Measurements from ENCODE around the gene LAMC1.

LAMC1 gene

DNA sequence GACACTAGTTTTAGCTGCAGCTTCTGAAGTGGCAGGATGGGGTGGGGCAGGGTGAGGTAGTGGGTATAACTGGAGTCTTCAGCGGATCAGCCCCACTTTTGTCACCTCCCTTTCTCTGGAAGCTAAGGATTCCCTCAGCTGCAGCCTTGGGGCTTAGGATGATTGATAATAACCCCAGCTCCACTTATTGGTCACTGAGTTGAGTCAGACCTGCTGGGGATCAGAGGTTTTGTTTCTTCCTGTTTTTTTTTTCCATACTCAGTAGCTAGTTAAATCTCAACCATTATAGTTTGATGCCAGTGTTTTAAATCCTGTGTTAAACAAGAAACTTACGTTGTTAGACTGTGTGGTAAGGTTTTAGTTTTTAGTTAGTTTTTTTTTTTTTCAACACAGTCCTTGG lies 57.2 kb downstream of the LAMC1 start:
- DNase-seq: no peak

DNA sequence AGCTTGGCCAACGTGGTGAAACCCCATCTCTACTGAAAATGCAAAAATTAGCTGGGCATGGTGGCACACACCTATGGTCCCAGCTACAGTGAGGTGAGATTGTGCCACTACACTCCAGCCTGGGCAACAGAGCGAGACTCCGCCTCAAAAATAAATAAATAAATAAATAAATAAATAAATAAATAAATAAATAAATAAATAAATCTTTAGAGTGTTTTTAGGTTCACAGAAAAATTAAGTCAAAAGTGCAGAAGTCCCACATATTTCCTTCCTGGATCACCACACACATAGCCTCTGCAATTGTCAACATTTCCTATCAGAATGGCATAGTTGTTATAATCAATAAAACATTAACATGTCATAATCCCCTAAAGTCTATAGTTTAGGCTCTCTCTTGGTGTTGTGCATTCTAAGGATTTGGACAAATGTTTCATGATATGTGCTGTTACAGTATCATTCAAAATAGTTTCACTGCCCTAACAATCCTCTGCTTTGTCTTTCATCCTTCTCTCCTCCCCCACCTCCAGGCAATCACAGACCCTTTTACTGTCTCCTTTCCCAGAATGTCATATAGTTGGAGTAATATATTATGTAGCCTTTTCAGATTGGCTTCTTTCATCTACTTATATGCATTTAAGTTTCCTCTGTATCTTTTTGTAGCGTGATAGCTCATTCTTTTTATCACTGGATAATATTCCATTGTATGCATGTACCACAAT lies 58.3 kb downstream of the LAMC1 start:
- DNase-seq: no peak

DNA sequence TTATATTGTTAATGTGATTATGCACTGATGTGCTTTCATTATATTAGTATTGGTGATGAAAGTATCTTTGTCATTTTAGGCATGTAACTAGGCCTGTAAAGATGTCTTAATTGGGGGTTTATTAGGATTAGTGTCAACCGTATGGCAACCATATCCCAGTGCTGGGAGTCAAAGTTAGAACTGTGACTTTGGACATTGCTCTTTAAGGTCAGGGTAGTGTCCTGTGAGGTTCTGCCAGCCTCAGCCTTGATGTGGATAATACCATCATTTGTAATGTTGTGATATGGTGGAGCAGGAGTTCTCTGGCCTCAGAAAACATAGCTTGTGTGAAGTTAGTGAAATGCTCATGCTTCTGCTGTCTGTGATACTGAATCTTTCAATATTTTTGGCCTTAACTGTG lies 59.4 kb downstream of the LAMC1 start:
- DNase-seq: no peak

DNA sequence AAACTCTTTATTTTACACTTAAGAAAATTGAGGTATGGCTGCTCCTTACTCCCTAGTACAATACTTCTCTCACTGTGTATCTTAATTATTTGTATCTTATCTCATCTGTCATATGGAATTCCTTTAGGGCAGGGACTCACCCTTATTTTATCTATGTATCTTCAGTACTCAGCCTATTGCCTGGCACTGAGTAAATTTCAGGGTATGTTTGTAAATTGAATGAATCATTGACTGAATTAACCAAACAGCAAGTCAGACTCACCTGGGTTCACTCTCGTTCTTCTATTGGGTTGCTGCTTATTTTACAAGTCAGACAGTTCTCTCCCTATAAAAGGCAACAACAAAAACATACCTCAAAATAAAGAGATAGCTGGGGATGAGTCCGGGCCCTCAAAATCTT lies 63.8 kb downstream of the LAMC1 start:
- no peak for DNase-seq

DNA sequence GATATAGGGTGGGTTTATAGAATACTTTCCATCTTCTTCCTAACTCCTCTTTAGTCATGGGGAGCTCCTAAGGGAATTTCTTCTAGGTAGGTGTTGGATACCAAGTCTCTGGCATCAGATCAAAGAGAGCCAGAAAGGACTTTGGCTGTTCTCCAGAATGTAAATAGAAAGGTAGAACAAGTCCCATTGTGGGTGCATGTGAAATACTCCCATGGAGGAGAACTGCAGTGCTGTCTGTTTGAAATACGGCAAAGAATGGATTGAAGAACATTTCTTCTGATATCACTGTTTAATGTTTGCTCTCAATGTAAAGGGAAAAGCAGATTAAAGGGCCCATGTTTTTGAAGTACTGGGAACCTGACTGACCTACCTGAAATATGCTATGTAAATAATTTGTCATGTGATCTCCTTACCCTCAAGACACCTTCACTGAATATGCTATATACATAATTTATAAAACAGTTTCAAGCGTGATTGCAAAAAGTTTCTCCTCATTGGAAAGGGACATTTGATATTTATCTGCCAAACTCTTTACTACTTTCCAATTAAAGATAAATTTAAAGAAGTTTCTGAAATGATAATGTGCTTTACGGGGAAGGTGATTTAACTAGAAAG lies 65.9 kb downstream of the LAMC1 start:
- DNase-seq: no peak

DNA sequence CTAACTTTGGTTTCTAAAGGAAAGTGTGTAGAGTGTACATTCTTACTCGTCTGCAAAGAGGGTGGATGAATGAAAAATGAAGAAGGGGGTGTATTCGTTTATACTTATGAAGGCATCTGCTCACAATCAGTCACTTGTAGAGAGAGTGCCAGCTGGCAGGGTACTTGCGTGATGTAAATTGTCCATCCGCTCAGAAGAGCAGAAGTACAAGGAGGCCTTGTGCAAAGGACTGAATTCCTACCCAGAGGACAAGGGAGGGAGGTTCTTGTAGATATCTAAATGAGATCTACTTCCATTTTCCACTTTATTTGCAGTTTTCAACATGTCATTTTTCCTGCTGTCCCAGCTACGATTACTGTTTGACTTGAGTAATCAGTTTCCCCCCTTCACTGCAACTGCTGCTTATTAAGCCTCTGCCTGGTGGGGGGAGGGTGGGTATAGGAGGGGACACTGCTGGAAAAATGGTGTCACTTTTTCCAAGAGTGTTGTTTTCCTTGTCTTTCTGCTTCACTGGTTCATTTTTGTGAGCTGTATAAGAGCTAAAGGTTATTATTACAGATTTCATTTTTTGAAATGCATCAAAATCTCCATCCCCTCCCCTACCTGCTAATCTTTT lies 67.3 kb downstream of the LAMC1 start:
- DNase-seq: no peak

DNA sequence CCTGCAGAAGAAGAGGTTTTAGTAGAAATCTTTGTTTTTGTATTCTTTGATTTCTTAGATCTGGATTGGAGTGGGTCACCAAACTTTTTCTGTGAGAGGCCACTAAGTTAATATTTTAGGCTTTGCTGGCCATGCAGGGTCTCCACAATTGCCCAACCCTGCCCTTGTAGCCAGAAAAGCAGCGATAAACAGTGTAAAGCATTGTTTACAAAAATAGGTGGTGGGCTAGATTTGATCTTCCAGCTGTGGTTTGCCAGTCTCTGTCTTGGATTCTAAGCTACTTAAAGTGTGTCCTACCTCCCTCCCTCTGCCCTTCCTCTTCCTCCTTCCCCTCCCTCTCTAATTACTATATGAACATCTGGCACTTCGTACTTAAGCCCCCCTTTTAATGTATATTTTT lies 68.0 kb downstream of the LAMC1 start:
- DNase-seq: no peak

DNA sequence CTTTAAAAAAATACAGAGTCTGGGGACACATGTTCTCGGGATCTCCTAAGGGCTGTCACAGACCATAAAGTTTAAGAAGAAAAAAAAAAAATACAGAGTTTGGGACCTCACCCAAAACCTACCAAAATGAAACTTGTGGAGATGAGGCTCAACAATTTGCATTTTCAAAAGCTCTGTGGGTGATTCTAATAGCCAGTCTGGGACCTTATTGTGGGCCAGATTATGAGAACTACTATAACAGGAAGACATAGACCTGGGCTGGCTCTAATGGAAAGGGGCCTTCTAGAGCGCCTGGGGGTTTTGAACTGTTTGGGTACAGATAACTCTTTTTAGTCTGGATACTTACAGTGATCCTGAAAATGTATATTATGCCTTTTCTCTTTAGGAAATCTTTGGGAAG lies 69.1 kb downstream of the LAMC1 start:
- no peak for DNase-seq

DNA sequence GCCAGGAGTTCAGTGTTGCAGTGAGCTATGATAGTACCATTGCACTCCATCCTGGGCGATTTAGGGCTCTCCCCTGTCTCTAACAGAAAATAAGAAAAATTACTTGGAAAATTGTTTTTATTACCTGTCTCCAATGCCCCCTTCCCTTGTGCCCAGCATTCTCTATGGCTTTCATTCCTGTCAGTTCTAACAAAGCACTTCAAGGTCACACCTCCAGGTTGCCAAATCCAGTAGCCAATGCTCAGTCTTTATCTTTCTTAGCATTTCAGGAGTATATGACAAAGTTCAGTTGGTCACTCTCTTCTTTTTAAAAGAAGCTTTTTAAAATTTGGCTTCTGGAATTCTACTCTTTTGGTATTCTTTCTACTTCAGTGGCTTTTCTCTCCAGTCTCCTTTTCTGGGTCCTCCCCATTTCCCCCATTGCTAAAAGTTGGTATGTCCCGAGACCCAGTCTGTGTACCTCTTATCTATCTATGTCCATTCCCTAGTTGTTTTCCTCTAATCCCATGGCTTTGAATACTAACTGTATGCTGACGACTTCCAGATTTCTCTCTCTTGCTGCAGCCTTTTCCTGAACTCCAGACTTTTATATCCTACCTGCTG lies 69.9 kb downstream of the LAMC1 start:
- DNase-seq: no peak

DNA sequence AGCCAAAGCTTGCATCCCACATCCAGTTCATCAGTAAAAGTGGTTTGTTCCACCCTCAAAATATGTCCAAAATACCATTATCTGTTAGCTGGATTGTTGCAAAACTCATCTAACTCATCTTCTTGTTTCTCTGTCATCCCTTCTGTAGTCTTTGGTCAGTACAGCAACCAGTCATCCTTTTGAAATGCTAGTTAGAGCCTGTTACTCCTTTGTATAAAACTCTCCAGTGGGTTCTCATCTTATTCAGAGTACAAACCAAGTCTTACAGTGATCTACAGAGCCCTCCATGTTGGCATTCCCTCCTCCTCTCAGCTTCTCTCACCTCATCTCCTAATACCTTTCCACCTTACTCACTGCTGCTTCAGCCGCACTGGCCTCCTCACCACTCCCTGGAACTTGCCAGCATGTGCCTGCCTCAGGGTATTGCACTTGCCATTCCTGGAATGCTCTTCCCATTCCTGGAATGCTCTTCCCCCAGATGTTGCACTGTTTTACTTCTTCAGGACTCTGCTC lies 70.6 kb downstream of the LAMC1 start:
- DNase-seq: no peak

DNA sequence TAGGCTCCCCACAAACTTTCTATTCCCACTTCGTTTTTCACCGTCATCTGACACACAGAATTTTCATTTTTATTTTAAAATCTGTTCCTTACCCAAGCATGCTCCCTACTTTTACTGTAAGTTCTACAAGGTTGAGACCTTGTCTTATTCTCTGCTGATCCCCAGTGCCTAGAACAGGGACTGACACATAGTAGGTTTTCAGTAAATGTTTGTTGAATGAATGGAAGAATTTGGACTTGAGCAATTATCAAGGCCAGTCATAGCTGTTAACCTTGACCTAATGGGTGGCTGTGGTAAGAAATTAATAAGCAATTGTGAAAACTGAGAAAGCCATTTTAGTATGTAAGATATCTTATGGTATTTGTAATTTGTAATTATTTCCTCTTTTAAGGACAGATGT lies 71.1 kb downstream of the LAMC1 start:
- no peak for DNase-seq

DNA sequence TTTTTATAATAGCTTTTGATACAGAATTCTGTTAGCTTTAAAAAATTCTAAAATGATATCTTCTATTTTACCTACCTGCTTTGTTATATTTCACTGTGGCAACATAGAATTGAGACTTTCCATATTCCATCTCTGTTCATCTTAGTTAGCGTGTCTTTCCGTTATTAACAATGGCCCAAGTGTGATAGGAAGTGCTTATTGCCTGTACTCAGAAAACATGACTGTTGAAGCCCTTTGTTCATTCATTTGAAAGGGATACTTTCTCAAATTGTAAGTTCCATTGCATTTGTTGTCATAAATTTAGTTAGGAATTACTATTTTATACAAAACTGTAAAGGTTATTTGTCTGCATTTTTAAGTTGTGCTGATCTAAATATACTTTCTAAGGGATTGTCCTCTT lies 73.1 kb downstream of the LAMC1 start:
- no peak for DNase-seq

DNA sequence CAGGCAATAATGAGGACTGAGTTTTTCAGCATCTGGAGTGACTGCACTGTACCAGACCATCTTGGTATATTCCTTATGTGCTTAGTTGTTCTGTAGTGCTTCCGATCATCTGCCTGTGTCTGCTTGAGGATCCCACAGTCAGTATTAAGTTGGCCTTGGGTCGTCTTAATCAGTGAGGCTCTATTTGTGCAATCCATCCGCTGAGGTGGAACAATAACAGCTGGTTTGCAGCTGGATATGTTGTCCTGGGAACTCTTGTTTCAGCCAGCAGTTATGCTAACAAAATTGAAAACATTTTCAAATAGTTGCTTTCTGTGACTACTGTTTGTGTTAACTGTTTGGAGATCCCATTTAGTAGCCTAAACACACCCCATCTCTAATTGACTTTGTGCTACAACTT lies 73.7 kb downstream of the LAMC1 start:
- no peak for DNase-seq

DNA sequence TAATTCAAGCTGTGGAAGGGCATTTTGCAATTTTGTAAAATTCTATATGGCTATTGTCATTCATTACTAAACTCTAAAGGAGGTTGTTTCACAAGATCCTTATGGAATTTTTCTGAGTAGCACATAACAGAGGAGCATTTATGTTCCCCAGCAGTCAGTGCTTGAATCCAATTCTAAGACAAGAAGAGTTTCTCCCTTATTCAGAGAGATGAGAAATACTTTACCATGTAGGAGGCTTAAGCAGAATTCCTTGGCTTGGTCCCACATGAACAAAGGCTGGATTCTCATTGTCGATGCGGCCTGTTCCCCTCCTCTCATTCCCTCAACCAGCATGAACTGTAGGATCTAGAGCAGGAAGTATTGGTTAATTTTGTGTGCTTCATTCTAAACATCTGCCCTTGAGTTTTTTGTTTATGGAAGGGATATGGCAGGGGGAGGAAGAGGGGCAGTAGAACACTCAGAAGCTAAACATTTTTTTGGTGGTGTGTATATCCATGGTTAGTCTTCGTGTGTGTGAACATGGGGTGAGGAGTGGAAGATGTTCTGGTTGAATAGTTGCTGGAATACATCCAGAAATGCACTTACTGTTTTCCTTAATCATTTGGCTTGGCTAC lies 74.3 kb downstream of the LAMC1 start:
- no peak for DNase-seq

DNA sequence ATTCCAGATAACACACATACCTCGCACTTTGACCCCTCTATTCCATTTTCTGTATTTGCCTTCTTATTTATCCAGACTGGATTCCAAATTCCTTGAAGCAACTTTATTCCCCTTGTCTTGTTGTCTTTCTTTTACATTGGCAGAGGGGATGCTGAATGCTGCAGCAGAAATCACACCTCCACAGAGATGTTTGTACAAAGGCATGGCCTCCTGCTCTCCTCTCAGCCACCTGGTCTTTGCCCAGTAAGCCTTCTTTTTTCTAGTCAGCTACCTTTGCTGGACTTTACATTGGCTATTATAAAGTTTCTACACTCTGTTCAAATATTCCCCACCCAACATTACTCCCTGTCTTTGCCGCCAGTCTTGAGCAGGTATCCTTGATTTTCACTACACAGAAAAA lies 75.1 kb downstream of the LAMC1 start:
- DNase-seq: no peak

DNA sequence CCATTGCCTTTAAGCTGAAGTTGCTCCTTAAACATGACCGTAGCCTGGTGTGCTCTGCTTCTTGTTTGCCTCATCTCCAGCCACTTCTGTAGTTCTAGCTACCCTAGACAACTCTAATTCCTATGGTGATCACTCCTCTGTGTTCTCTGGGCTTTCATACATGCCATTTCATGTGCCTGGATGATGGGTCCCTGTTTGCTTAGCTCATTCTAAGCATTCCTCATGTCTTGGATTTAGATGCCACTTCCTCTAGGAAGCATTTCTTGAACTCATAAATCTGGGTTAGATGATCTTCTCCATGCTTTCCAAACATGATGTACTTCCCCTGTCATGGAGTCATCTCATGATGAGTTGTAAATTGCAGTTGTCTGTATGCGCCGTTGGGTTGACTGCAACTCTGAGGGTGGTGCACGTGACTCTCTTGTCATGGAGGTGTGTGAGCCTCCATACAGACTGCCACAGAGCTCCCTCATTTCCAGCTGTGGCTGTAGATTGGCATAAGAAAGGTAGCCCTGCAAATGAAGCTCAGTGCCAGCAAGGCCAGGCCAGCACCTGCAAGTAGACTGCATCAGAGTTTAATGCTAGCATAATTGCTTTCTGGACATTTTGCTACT lies 77.2 kb downstream of the LAMC1 start:
- no peak for DNase-seq

DNA sequence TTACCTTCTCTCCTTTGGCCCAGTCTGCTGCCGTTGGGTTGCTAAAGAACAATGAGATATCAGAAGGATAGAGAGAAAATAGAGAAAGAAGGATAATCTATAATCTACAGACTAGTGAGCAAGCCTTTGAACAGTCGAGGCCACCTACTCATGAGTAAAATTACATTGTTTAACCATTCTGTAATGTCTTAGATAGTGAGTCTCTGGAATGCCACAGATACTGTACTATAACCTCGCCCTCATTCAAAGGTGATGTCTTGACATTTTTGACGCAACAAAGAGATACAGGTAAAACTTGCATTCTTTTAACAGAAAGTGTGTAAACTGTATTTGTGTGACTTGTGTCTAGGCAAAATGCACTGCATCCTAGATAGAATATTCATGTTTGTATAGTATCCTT lies 77.9 kb downstream of the LAMC1 start:
- no peak for DNase-seq

DNA sequence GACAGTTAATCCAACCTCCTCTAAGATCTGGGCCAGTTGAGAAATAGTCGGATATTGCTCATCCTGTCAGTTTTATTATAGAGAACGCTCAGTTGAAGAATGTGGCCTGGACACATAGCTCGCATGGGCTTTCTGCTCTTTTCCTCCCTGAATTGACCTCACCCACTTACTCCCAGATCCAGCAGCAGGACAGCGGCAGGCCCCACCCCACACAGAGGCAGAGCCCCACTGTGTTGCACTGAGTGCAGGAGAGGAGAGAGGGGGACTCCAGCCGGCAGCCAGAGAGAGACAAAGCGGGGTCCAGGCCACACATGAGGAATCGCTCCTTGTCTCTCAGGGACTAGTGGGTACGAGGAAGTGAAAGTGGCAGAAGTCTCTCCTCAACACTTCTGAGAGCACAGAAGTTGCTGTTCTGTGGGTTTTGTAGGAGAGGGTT lies 78.6 kb downstream of the LAMC1 start:
- no peak for DNase-seq

DNA sequence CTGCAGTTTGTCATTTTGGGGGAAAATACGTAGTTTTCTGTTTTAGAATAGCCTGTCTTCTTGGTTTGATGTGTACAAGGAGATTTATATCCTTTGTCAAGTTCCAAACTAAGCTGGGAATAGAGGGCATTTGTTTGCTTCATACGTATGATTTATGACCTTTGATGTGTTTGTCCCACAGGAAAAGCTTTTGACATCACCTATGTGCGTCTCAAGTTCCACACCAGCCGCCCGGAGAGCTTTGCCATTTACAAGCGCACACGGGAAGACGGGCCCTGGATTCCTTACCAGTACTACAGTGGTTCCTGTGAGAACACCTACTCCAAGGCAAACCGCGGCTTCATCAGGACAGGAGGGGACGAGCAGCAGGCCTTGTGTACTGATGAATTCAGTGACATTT lies 79.9 kb downstream of the LAMC1 start:
- DNase-seq: no peak

DNA sequence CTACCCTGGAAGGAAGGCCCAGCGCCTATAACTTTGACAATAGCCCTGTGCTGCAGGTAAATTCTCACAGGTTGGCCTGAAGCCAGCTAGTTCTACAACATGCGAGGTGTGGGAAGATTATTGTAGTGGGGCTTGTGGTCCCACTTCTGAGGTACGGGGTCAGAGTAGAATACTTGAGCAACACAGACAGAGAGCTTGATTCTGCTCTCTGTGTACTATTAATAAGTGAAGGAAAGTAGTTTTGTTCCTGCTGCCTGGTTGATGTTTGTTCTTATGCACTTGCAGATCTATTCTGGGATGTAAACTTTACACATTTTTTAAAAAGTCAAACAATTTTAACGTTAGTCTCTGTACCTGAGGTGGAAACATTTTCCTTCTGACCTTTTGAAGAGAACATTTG lies 80.4 kb downstream of the LAMC1 start:
- no peak for DNase-seq

DNA sequence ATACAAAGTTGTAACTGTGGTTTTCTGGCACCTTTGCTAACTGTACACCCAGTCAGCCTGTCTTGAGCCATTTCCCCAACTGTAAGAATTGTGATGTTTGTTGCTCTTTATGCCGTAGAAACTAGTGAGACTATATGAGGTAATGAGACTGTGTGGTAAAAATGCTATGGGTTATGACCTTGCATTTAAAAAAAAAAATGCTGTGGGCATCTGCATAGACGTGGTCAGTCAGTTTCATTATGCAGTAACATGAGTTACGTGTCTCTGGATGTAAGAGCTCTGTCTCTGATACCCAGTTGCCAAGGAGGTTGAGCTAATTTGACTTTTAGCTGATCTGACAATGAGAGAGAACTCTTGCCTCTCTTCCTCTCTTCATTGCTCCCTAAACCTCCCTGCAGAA lies 82.2 kb downstream of the LAMC1 start:
- no peak for DNase-seq

DNA sequence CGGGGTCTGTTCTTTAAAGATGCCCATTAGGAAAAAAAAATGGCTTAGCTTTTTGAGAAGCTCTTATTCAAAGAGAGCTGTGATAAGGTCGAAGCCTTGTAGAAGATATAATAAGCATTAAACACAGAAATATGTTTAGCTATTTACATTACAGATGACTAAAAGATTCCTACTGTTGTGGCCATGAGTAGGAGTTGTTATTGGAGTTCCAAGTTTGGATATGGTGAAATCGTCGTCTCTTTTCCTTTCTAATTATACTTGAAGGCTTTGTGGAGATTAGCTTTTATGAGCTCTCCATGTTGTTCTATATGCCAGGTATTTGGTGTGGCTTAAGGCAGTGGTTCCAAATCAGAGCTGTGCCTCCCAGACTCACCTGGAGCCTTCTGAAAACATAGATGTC lies 82.9 kb downstream of the LAMC1 start:
- DNase-seq: no peak

DNA sequence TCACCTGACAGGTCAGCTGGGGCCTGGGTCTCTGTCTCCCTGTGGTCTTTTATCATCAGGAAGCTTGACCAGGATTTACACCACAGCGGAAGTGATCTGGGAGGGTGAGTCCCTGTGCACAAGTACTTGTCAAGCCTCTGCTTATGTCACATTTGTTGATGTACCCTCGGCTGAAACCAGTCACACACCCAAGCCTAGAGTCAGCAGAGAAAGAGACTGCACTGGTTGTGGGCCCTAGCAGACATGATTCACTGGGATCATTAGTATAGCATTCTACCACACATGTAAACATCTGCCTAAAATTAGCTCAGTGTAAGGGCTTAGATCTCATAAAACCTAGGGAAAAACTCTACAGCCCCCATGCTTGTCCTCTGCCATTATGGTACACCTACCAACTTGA lies 83.5 kb downstream of the LAMC1 start:
- no peak for DNase-seq

All from amniotic stem cell (primary cell).